Osteocyte (in vitro differentiated cells): Measurements from ENCODE around the gene GAL3ST2. TPM values are rescaled to one million over a fixed set of nuclear protein-coding genes. Genes with fewer than 3 reads are reported as not detected.

Experiments
- DNase-seq: peaks from one replicate; pipeline ENCODE4 v3.0.0; 2021; ENCODE audit warnings: mixed read lengths; ENCODE audit not compliant: unreplicated experiment; ENCODE audit errors: extremely low spot score
- H3K27ac Mint-ChIP-seq: one replicate; pipeline ENCODE4 v1.8.0; 2021; ENCODE audit warnings: mild to moderate bottlenecking, mixed read lengths; ENCODE audit not compliant: unreplicated experiment
- H3K27me3 Mint-ChIP-seq: one replicate; pipeline ENCODE4 v1.8.0; 2021; ENCODE audit warnings: mixed read lengths; ENCODE audit not compliant: unreplicated experiment
- H3K36me3 Mint-ChIP-seq: one replicate; pipeline ENCODE4 v1.8.0; 2021; ENCODE audit warnings: mixed read lengths; ENCODE audit not compliant: unreplicated experiment
- H3K4me1 Mint-ChIP-seq: one replicate; pipeline ENCODE4 v1.8.0; 2021; ENCODE audit warnings: mixed read lengths; ENCODE audit not compliant: unreplicated experiment
- H3K4me3 Mint-ChIP-seq: one replicate; pipeline ENCODE4 v1.8.0; 2021; ENCODE audit warnings: mild to moderate bottlenecking, moderate library complexity, mixed read lengths; ENCODE audit not compliant: unreplicated experiment
- H3K9me3 Mint-ChIP-seq: one replicate; pipeline ENCODE4 v1.8.0; 2021; ENCODE audit warnings: mixed read lengths; ENCODE audit not compliant: unreplicated experiment
- long read RNA-seq: library from polyadenylated mRNA; unstranded; transcript quantifications from one replicate; pipeline ENCODE4 v2.0.0, GENCODE V29; 2021
- total RNA-seq: library from RNA; stranded (reverse); gene quantifications from 2 replicates; pipeline ENCODE4 v1.2.1, GENCODE V29; 2021
- TF ChIP-seq, protein P1 (sequence below): fragments of 200-600 bp; sonication (generic); IDR thresholded peaks from 2 replicates; pipeline ENCODE4 v1.5.0; 2021; ENCODE audit warnings: antibody characterized with exemption, mild to moderate bottlenecking, moderate library complexity

Gene GAL3ST2
- total RNA-seq = 0.48 TPM in 1 of 2 replicates, not detected in the other
- long read RNA-seq = 0 reads

DNA sequence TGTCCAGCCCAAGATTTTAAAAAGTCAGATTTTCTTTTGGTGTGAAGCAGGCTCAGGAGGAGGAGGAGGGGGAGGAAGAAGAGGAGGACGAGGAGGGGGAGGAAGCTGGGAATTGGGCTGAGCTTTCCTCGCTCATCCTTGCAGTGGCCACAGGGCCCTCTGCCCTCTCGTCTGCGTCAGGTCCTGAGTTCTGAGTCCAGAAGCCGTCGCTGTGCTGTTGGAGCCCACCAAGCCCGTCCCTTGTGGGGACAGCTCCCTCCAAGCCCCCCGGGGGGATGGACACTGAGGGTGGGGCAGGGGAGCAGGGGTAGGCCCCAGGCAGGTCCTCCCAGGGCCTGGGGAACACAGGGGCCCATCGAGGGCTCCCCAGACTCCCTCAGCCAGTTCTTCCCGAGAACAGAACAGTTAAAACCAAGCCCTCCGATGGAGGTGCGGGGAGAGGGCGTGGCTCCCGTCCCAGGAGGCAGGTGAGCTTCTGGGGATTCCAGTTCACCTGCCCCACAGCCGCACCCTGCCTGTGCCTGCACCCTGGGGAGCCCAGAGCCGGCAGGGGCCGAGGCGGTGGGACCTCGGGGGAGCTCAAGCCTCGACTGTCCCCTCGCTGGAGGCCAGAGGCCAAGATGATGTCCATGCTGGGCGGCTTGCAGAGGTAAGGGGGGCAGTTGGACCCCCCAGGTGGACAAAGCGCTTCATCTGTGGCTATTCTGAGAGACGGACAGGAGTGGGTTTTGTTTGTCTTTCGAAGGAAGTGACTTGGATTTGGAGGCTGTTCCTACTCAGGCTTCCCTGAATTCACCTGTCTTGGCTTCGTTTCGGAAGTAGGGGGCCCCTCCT, at the start of gene GAL3ST2:
TSS of gene GAL3ST2 (plus strand) at position 487 of the 834 bp plus-strand sequence. CDS start at position 621, 134 bp downstream.
- H3K9me3 Mint-ChIP-seq = peaks cover 6% of the 10 kb centered on the region
- no peak within 1 kb of the TSS for H3K27ac Mint-ChIP-seq
- TF ChIP-seq, protein P1, sequence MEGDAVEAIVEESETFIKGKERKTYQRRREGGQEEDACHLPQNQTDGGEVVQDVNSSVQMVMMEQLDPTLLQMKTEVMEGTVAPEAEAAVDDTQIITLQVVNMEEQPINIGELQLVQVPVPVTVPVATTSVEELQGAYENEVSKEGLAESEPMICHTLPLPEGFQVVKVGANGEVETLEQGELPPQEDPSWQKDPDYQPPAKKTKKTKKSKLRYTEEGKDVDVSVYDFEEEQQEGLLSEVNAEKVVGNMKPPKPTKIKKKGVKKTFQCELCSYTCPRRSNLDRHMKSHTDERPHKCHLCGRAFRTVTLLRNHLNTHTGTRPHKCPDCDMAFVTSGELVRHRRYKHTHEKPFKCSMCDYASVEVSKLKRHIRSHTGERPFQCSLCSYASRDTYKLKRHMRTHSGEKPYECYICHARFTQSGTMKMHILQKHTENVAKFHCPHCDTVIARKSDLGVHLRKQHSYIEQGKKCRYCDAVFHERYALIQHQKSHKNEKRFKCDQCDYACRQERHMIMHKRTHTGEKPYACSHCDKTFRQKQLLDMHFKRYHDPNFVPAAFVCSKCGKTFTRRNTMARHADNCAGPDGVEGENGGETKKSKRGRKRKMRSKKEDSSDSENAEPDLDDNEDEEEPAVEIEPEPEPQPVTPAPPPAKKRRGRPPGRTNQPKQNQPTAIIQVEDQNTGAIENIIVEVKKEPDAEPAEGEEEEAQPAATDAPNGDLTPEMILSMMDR = no peak
- no peaks in the 10 kb centered on the region for H3K27me3 Mint-ChIP-seq
- H3K4me1 Mint-ChIP-seq = peaks cover 2% of the 10 kb centered on the region
- DNase-seq = peak; percentile 80
- no peaks in the 10 kb centered on the region for H3K36me3 Mint-ChIP-seq
- H3K4me3 Mint-ChIP-seq = no peak within 1 kb of the TSS

- TF ChIP-seq, protein P1 = no peak
- DNase-seq = no peak
- no peaks in the 10 kb centered on the region for H3K9me3 Mint-ChIP-seq
- no peak overlapping the region for H3K27ac Mint-ChIP-seq
- H3K4me3 Mint-ChIP-seq = no peak overlapping the region
- peaks cover 12% of the 10 kb centered on the region for H3K36me3 Mint-ChIP-seq
- no peaks in the 10 kb centered on the region for H3K4me1 Mint-ChIP-seq
- no peaks in the 10 kb centered on the region for H3K27me3 Mint-ChIP-seq
Observed at GRCh38 chr2:241728000-241728399, 48.6 kb upstream of the GAL3ST2 start.

DNA sequence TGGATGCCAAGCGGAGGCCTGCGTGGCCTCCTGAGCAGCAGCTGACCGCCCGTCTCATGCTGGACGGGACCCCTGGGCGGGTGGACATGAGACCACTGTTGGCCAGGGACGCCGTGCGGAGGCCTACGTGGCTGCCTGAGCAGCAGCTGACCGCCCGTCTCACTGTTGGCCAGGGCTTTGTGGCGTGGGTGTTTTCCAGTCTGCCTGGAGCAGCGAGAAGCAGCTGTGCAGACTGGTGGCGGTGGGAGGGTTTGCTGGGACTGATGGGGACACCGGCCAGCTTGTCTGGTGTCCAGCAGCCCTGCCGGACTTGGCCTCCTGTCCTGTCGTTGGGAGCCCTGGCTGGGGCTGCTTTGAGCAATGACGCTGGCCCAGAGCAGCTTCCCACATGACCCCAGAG, 48.0 kb upstream of the GAL3ST2 start:
- Mint-ChIP-seq H3K4me1 (no peaks in the 10 kb centered on the region), H3K9me3 (no peaks in the 10 kb centered on the region), H3K36me3 (peaks cover 8% of the 10 kb centered on the region), H3K27ac (no peak overlapping the region), H3K27me3 (no peaks in the 10 kb centered on the region), H3K4me3 (no peak overlapping the region)
- DNase-seq = no peak
- TF ChIP-seq, protein P1 = no peak

GRCh38 chr2:241729868-241730267, 46.8 kb upstream of the GAL3ST2 start:
- Mint-ChIP-seq H3K4me1 (peaks cover 2% of the 10 kb centered on the region), H3K4me3 (no peak overlapping the region), H3K27ac (no peak overlapping the region), H3K9me3 (no peaks in the 10 kb centered on the region), H3K36me3 (peaks cover 4% of the 10 kb centered on the region), H3K27me3 (no peaks in the 10 kb centered on the region)
- DNase-seq = no peak
- TF ChIP-seq, protein P1 = no peak

DNA sequence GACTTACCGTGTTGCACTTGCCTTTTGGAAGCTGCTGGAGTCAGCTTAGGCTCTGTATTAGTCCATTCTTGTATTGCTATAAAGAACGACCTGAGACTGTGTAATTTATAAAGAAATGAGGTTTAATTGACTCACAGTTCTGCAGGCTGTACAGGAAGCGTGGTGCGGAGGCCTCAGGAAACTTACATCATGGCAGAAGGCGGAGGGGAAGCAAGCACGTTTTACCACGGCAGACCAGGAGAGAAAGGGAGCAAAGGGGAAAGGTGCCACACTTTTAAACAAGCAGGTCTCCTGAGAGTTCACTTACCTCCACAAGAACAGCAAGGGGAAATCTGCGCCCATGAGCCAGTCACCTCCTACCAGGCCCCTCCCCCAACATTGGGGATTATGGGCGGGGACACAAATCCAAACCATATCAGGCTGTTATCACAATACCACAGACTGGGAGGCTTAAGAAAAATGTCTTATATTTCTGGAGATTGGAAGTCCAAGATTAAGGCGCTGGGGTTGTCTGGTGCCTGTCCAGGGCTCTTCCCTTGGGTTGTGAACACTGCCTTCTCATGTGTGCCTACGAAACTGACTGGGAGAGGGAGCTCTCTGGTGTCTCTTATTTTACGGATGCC, 45.8 kb upstream of the GAL3ST2 start:
- H3K36me3 Mint-ChIP-seq = peaks cover under 1% of the 10 kb centered on the region

More for the DNA sequence above, 45.8 kb upstream of the GAL3ST2 start:
- Mint-ChIP-seq H3K4me3 (no peak overlapping the region), H3K27me3 (no peaks in the 10 kb centered on the region), H3K9me3 (no peaks in the 10 kb centered on the region), H3K27ac (no peak overlapping the region), H3K4me1 (peaks cover 6% of the 10 kb centered on the region)
- TF ChIP-seq, protein P1 = no peak
- no peak for DNase-seq
